NK-92 treated with Interleukin-12 subunit alpha and Interleukin-12 subunit beta, amount 100 ng/mL, for 24 hours (cell line): ENCODE results near the gene GABRG3.
"Not testable (repeated sequence)": the region's sequence is repeated elsewhere in the genome, so short reads cannot be mapped to it uniquely, and the experiment has no call there.

Experiments used
- DNase-seq: peaks from one replicate; lab custom pipeline; 2025; lab: John Stamatoyannopoulos, UW

The GABRG3 gene

GRCh38 chr15:27179789-27180188 is 208.8 kb downstream of the GABRG3 start:
- no peak for DNase-seq

- no peak for DNase-seq
Measured at GRCh38 chr15:27182561-27183110, 211.7 kb downstream of the GABRG3 start.

- DNase-seq, result no peak
Measured at GRCh38 chr15:27183201-27183600, 212.2 kb downstream of the GABRG3 start.

GRCh38 chr15:27191515-27191914 is 220.5 kb downstream of the GABRG3 start:
- not testable (repeated sequence) for DNase-seq

- DNase-seq, result no peak
Measured at GRCh38 chr15:27196691-27197090, 225.7 kb downstream of the GABRG3 start.

GRCh38 chr15:27201425-27201824 is 230.4 kb downstream of the GABRG3 start:
- DNase-seq, result no peak

GRCh38 chr15:27210176-27210575 is 239.2 kb downstream of the GABRG3 start:
- no peak for DNase-seq

GRCh38 chr15:27214032-27214431 is 243.1 kb downstream of the GABRG3 start:
- no peak for DNase-seq

- DNase-seq, result no peak
Measured at GRCh38 chr15:27214961-27215360, 244.0 kb downstream of the GABRG3 start.

GRCh38 chr15:27218426-27218825 is 247.4 kb downstream of the GABRG3 start:
- DNase-seq, result no peak

- DNase-seq, result no peak
Measured at GRCh38 chr15:27219636-27220035, 248.7 kb downstream of the GABRG3 start.

GRCh38 chr15:27220199-27220598 is 249.2 kb downstream of the GABRG3 start:
- DNase-seq, result no peak

GRCh38 chr15:27222479-27222878 is 251.5 kb downstream of the GABRG3 start:
- DNase-seq, result no peak

GRCh38 chr15:27223179-27223578 is 252.2 kb downstream of the GABRG3 start:
- DNase-seq, result no peak

GRCh38 chr15:27231811-27232210 is 260.8 kb downstream of the GABRG3 start:
- no peak for DNase-seq

- no peak for DNase-seq
Measured at GRCh38 chr15:27232876-27233275, 261.9 kb downstream of the GABRG3 start.

GRCh38 chr15:27234593-27234992 is 263.6 kb downstream of the GABRG3 start:
- no peak for DNase-seq

GRCh38 chr15:27235161-27235560 is 264.2 kb downstream of the GABRG3 start:
- no peak for DNase-seq

GRCh38 chr15:27235681-27236080 is 264.7 kb downstream of the GABRG3 start:
- DNase-seq, result no peak

GRCh38 chr15:27237319-27237939 is 266.4 kb downstream of the GABRG3 start:
- no peak for DNase-seq

GRCh38 chr15:27238209-27238608 is 267.2 kb downstream of the GABRG3 start:
- DNase-seq, result no peak

GRCh38 chr15:27238707-27239423 is 267.9 kb downstream of the GABRG3 start:
- DNase-seq, result no peak

GRCh38 chr15:27241943-27242342 is 271.0 kb downstream of the GABRG3 start:
- DNase-seq, result no peak

GRCh38 chr15:27244047-27244446 is 273.1 kb downstream of the GABRG3 start:
- peak; percentile 37 for DNase-seq
